SK-N-MC (cell line): ENCODE results near the gene PDZD2.
"Not testable (repeated sequence)": the region's sequence is repeated elsewhere in the genome, so short reads cannot be mapped to it uniquely, and the experiment has no call there.

ENCODE experiments used
- DNase-seq: peaks from one replicate; pipeline ENCODE4 v3.0.0-alpha.2; 2011; ENCODE audit warnings: low read depth, low spot score
- H3K27ac ChIP-seq: fragments of 200-600 bp; sonication (generic); 2 replicates; pipeline ENCODE4 v1.5.1; 2016; ENCODE audit warnings: mixed run types
- H3K36me3 ChIP-seq: fragments of 200-600 bp; sonication (generic); 2 replicates; pipeline ENCODE4 v1.6.1; 2017; ENCODE audit warnings: antibody characterized with exemption, low read length, mixed read lengths; ENCODE audit not compliant: insufficient read depth
- H3K4me3 ChIP-seq: fragments of 200-600 bp; sonication (generic); 2 replicates; pipeline ENCODE4 v1.5.1; 2016
- H3K9ac ChIP-seq: fragments of 200-600 bp; sonication (generic); 2 replicates; pipeline ENCODE4 v1.8.0; 2017; ENCODE audit warnings: mixed run types, mixed read lengths; ENCODE audit not compliant: insufficient read length
- H3K9me3 ChIP-seq: fragments of 200-600 bp; sonication (generic); 2 replicates; pipeline ENCODE4 v1.6.1; 2017; ENCODE audit warnings: low read depth, mild to moderate bottlenecking, antibody characterized with exemption, low read length, moderate library complexity, mixed read lengths
- EZH2 ChIP-seq: fragments of 200-600 bp; sonication (generic); IDR thresholded peaks from one replicate; pipeline ENCODE4 v1.6.1; 2017; ENCODE audit warnings: antibody characterized with exemption
- FOXP2 ChIP-seq: optimal IDR thresholded peaks from 2 replicates; pipeline ENCODE3; 2011; ENCODE audit warnings: mild to moderate bottlenecking, moderate library complexity; ENCODE audit not compliant: insufficient read depth; ENCODE audit errors: extremely low read length, control extremely low read depth
- POLR2AphosphoS5 ChIP-seq: IDR thresholded peaks from 2 replicates; pipeline ENCODE4 v1.6.1; 2012; ENCODE audit warnings: mild to moderate bottlenecking, low read depth, low read length, borderline replicate concordance

PDZD2 gene

GRCh38 chr5:31755676-31756230, 116.8 kb downstream of the PDZD2 start:
- Histone ChIP-seq H3K4me3 (no peak overlapping the region), H3K9ac (no peak overlapping the region), H3K27ac (no peak overlapping the region), H3K9me3 (no peaks in the 10 kb centered on the region), H3K36me3 (no peaks in the 10 kb centered on the region)
- TF ChIP-seq FOXP2: no peak
- TF ChIP-seq EZH2: no peak
- no peak for TF ChIP-seq POLR2AphosphoS5
- DNase-seq: no peak

- DNase-seq: no peak
- TF ChIP-seq POLR2AphosphoS5 (no peak), FOXP2 (no peak), EZH2 (no peak)
- no peaks in the 10 kb centered on the region for H3K36me3 ChIP-seq
- H3K9me3 ChIP-seq: no peaks in the 10 kb centered on the region
- H3K9ac ChIP-seq: no peak overlapping the region
- H3K27ac ChIP-seq: no peak overlapping the region
- H3K4me3 ChIP-seq: no peak overlapping the region
These were observed 118.9 kb downstream of the PDZD2 start for GRCh38 chr5:31757806-31758205.

DNA sequence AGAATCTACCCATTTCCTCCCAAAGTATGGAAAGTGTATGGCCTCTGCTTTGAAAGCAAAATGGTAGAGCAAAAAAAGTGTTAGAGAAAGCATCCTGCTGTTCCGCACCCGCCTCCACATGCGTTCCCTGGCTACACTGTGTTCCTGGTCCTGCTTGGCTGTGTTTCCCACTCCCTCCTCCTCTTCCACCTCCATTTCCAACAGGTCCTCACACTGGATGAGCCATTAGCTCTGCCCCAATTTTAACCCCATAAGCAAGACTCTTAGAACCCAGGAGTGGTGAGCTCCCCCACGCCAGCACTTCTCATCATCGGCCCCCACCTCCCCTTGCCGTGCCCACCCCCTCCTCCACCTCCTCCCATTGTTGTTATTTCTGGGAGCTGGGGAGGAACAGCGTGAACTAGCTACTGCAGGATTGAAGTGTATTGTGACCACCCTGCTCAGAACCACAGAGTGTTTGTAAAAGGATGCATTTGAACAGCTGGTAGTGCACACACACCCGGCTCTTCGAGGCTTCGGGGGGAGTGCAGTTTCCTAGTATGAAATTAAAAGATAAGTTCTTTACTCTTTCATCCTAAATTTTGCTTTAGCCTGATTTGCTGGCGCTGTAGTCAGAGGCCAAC, 120.0 kb downstream of the PDZD2 start:
- no peak overlapping the region for H3K9ac ChIP-seq
- H3K4me3 ChIP-seq: no peak overlapping the region
- no peak for DNase-seq
- TF ChIP-seq POLR2AphosphoS5 (no peak), FOXP2 (no peak), EZH2 (no peak)
- no peaks in the 10 kb centered on the region for H3K9me3 ChIP-seq
- no peaks in the 10 kb centered on the region for H3K36me3 ChIP-seq
- H3K27ac ChIP-seq: no peak overlapping the region

DNA sequence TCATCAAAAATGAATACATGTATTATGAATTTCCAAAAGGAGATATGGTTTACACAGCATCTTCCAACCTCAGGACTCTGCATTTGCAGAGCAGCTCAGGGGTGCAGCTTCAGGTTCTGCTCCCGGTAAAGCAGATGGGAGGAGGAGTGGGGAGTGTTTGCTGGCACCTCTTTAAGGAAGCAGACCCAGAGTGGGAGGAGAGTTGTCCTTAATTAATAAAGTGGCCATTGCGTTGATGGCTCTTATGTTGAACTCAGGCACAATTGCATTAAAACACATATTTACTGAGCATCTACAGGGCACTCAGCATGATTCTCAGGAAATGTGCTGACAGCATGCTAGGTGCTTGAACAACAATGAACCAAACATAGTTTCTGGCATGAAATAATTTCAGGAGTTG, 121.0 kb downstream of the PDZD2 start:
- Histone ChIP-seq H3K4me3 (no peak overlapping the region), H3K36me3 (no peaks in the 10 kb centered on the region), H3K9me3 (no peaks in the 10 kb centered on the region), H3K27ac (no peak overlapping the region), H3K9ac (no peak overlapping the region)
- TF ChIP-seq FOXP2: no peak
- TF ChIP-seq EZH2: no peak
- TF ChIP-seq POLR2AphosphoS5: no peak
- DNase-seq: no peak

- H3K4me3 ChIP-seq: no peak overlapping the region
- no peaks in the 10 kb centered on the region for H3K36me3 ChIP-seq
- TF ChIP-seq FOXP2: no peak
- no peak for TF ChIP-seq POLR2AphosphoS5
- TF ChIP-seq EZH2: no peak
- no peak for DNase-seq
- no peaks in the 10 kb centered on the region for H3K9me3 ChIP-seq
- H3K9ac ChIP-seq: no peak overlapping the region
- no peak overlapping the region for H3K27ac ChIP-seq
These were observed 122.9 kb downstream of the PDZD2 start for GRCh38 chr5:31761877-31762276.

GRCh38 chr5:31763424-31763823, 124.5 kb downstream of the PDZD2 start:
- DNase-seq: no peak
- TF ChIP-seq FOXP2: no peak
- TF ChIP-seq POLR2AphosphoS5: no peak
- no peak for TF ChIP-seq EZH2
- no peaks in the 10 kb centered on the region for H3K9me3 ChIP-seq

GRCh38 chr5:31764687-31765086, 125.8 kb downstream of the PDZD2 start:
- not testable (repeated sequence) for DNase-seq, H3K9ac ChIP-seq, H3K36me3 ChIP-seq, H3K9me3 ChIP-seq, H3K4me3 ChIP-seq, H3K27ac ChIP-seq

More at GRCh38 chr5:31763424-31763823, 124.5 kb downstream of the PDZD2 start:
- no peak overlapping the region for H3K4me3 ChIP-seq
- H3K36me3 ChIP-seq: no peaks in the 10 kb centered on the region
- no peak overlapping the region for H3K9ac ChIP-seq
- H3K27ac ChIP-seq: no peak overlapping the region

- no peaks in the 10 kb centered on the region for H3K36me3 ChIP-seq
- H3K4me3 ChIP-seq: no peak overlapping the region
- H3K9ac ChIP-seq: no peak overlapping the region
- no peak for DNase-seq
- H3K9me3 ChIP-seq: no peaks in the 10 kb centered on the region
- TF ChIP-seq EZH2: no peak
- TF ChIP-seq FOXP2: no peak
- TF ChIP-seq POLR2AphosphoS5: no peak
- H3K27ac ChIP-seq: no peak overlapping the region
These were observed 128.6 kb downstream of the PDZD2 start for GRCh38 chr5:31767335-31768031.

GRCh38 chr5:31768046-31768445, 129.1 kb downstream of the PDZD2 start:
- DNase-seq: no peak
- no peaks in the 10 kb centered on the region for H3K36me3 ChIP-seq
- no peaks in the 10 kb centered on the region for H3K9me3 ChIP-seq
- no peak overlapping the region for H3K9ac ChIP-seq
- TF ChIP-seq EZH2: no peak
- no peak for TF ChIP-seq POLR2AphosphoS5
- TF ChIP-seq FOXP2: no peak
- no peak overlapping the region for H3K27ac ChIP-seq
- H3K4me3 ChIP-seq: no peak overlapping the region
